Thoracic aorta (tissue), 2 donors: ENCODE results near the gene ASTN2. TPM values are rescaled to one million over a fixed set of nuclear protein-coding genes. Genes with fewer than 3 reads are reported as not detected.

Experiments
- ATAC-seq: fragments of 150-250 bp; one replicate; pipeline ENCODE4 v1.8.0; 2017; ENCODE audit warnings: low read depth; ENCODE audit not compliant: insufficient number of reproducible peaks, low FRiP score
- DNase-seq: peaks from one replicate; pipeline ENCODE4 v3.0.0-alpha.2; 2020; ENCODE audit warnings: low spot score
- H3K27ac ChIP-seq, 2 donors: fragments of 200-600 bp; sonication (generic); 1 replicate in 1 of 2; 2 replicates in 1 of 2; pipeline ENCODE4 v1.5.1; 2016; ENCODE audit warnings: mild to moderate bottlenecking in 2 of 2, moderate library complexity in 2 of 2
- H3K27me3 ChIP-seq: fragments of 200-600 bp; sonication (generic); replicated peaks from 2 replicates; pipeline ENCODE4 v1.6.0; 2016; ENCODE audit warnings: mild to moderate bottlenecking; ENCODE audit not compliant: insufficient read depth
- H3K36me3 ChIP-seq: fragments of 200-600 bp; sonication (generic); one replicate; pipeline ENCODE4 v1.5.1; 2016
- H3K4me1 ChIP-seq, 2 donors: fragments of 200-600 bp; sonication (generic); 1 replicate in 1 of 2; 2 replicates in 1 of 2; pipeline versions ENCODE4 v1.5.1 to v1.6.0; 2016; ENCODE audit warnings: low read depth in 2 of 2, mild to moderate bottlenecking in 1 of 2; ENCODE audit not compliant: control insufficient read depth in 1 of 2
- H3K4me3 ChIP-seq: fragments of 200-600 bp; sonication (generic); 2 replicates; pipeline ENCODE4 v1.5.1; 2016; ENCODE audit warnings: mild to moderate bottlenecking
- H3K9me3 ChIP-seq: fragments of 200-600 bp; sonication (generic); 2 replicates; pipeline ENCODE4 v1.5.1; 2016
- CTCF ChIP-seq: fragments of 200-600 bp; sonication (generic); IDR thresholded peaks from one replicate; pipeline ENCODE4 v1.5.1; 2019; ENCODE audit warnings: antibody characterized with exemption
- total RNA-seq, 2 donors: library from RNA; depleted of rRNA; stranded (reverse); fragments of >200 nt; gene quantifications; one replicate each; pipeline versions ENCODE4 v1.1.0 to v1.2.3, GENCODE V29; 2016

ASTN2 gene
- total RNA-seq, 2 donors from 2014 or later = 6.8 to 7.1 TPM

GRCh38 chr9:117116084-117116483 lies 298.8 kb downstream of the ASTN2 start:
- Histone ChIP-seq H3K27me3 (no peaks in the 10 kb centered on the region), H3K9me3 (no peaks in the 10 kb centered on the region), H3K4me1 (no peaks in the 10 kb centered on the region), H3K36me3 (no peaks in the 10 kb centered on the region), H3K4me3 (no peak overlapping the region), H3K27ac (no peak overlapping the region)
- DNase-seq = no peak
- no peak for TF ChIP-seq CTCF
- ATAC-seq = no peak

GRCh38 chr9:117114768-117115167 lies 300.1 kb downstream of the ASTN2 start:
- H3K4me1 ChIP-seq = no peaks in the 10 kb centered on the region

GRCh38 chr9:117104716-117105495 lies 310.0 kb downstream of the ASTN2 start:
- DNase-seq (no peak), ATAC-seq (no peak)
- no peak for TF ChIP-seq CTCF

More at GRCh38 chr9:117114768-117115167, 300.1 kb downstream of the ASTN2 start:
- ATAC-seq = no peak
- no peaks in the 10 kb centered on the region for H3K36me3 ChIP-seq
- TF ChIP-seq CTCF = no peak
- H3K4me3 ChIP-seq = no peak overlapping the region
- H3K27ac ChIP-seq = no peak overlapping the region
- no peaks in the 10 kb centered on the region for H3K9me3 ChIP-seq
- no peaks in the 10 kb centered on the region for H3K27me3 ChIP-seq
- DNase-seq = no peak

GRCh38 chr9:117104206-117104605 lies 310.7 kb downstream of the ASTN2 start:
- H3K36me3 ChIP-seq = no peaks in the 10 kb centered on the region
- H3K4me1 ChIP-seq = no peaks in the 10 kb centered on the region
- no peaks in the 10 kb centered on the region for H3K27me3 ChIP-seq
- no peak overlapping the region for H3K4me3 ChIP-seq
- H3K27ac ChIP-seq = no peak overlapping the region
- ATAC-seq = no peak
- TF ChIP-seq CTCF = no peak
- no peak for DNase-seq
- H3K9me3 ChIP-seq = no peaks in the 10 kb centered on the region

More at GRCh38 chr9:117104716-117105495, 310.0 kb downstream of the ASTN2 start:
- H3K9me3 ChIP-seq = no peaks in the 10 kb centered on the region
- no peak overlapping the region for H3K27ac ChIP-seq
- H3K4me1 ChIP-seq = no peaks in the 10 kb centered on the region
- no peaks in the 10 kb centered on the region for H3K36me3 ChIP-seq
- H3K27me3 ChIP-seq = no peaks in the 10 kb centered on the region
- H3K4me3 ChIP-seq = no peak overlapping the region

- DNase-seq (no peak), ATAC-seq (no peak)
- Histone ChIP-seq H3K4me3 (no peak overlapping the region), H3K36me3 (no peaks in the 10 kb centered on the region), H3K9me3 (no peaks in the 10 kb centered on the region), H3K27ac (no peak overlapping the region), H3K4me1 (no peaks in the 10 kb centered on the region), H3K27me3 (no peaks in the 10 kb centered on the region)
- TF ChIP-seq CTCF = no peak
These were observed 311.3 kb downstream of the ASTN2 start for GRCh38 chr9:117103438-117104110.
